A673 (cell line): Measurements from ENCODE around the gene CYLD. TPM values are rescaled to one million over a fixed set of nuclear protein-coding genes. Genes with fewer than 3 reads are reported as not detected.

Experiments
- BruUV-seq: library from RNA; stranded (reverse); fragments of 400-500 nt; replicated peaks from 2 replicates; lab custom pipeline; 2021; lab: Mats Ljungman, UMichigan
- CTCF ChIA-PET: fragments of 300-600 bp; sonication (Branson Sonifier 250); formaldehyde crosslinking; loops from one replicate; lab custom pipeline; 2022; ENCODE audit warnings: antibody characterized with exemption; lab: Charles Lee
- POLR2A ChIA-PET: fragments of 300-600 bp; sonication (Branson Sonifier 250); formaldehyde crosslinking; loops from one replicate; lab custom pipeline; 2022; ENCODE audit warnings: antibody characterized with exemption; ENCODE audit not compliant: low non-redundant PET; lab: Charles Lee
- DNase-seq: peaks from one replicate; pipeline ENCODE4 v3.0.0-alpha.2; 2015; ENCODE audit warnings: low spot score
- H3K27ac ChIP-seq: fragments of 200-600 bp; sonication (generic); 2 replicates; pipeline ENCODE4 v1.5.1; 2016; ENCODE audit warnings: mixed run types, low read depth, mild to moderate bottlenecking, mixed read lengths, antibody characterized with exemption, low read length; ENCODE audit not compliant: poor library complexity, severe bottlenecking
- H3K27me3 ChIP-seq: fragments of 200-600 bp; sonication (generic); replicated peaks from 2 replicates; pipeline ENCODE4 v1.6.1; 2017; ENCODE audit warnings: mixed run types, low read depth, mild to moderate bottlenecking, mixed read lengths, antibody characterized with exemption, low read length; ENCODE audit not compliant: insufficient read depth, poor library complexity
- H3K36me3 ChIP-seq: fragments of 200-600 bp; sonication (generic); 2 replicates; pipeline ENCODE4 v1.6.1; 2016; ENCODE audit warnings: mixed run types, mild to moderate bottlenecking, mixed read lengths, antibody characterized with exemption, low read length; ENCODE audit not compliant: insufficient read depth, poor library complexity, severe bottlenecking
- H3K4me1 ChIP-seq: fragments of 200-600 bp; sonication (generic); 2 replicates; pipeline ENCODE4 v1.6.1; 2017; ENCODE audit warnings: mixed run types, mild to moderate bottlenecking, mixed read lengths, antibody characterized with exemption, low read length; ENCODE audit not compliant: insufficient read depth, poor library complexity, severe bottlenecking
- H3K4me3 ChIP-seq: fragments of 200-600 bp; sonication (generic); 2 replicates; pipeline ENCODE4 v1.5.1; 2016; ENCODE audit warnings: low read depth, mixed run types, mild to moderate bottlenecking, mixed read lengths, low read length; ENCODE audit not compliant: poor library complexity, severe bottlenecking
- H3K9me3 ChIP-seq: fragments of 200-600 bp; sonication (generic); 2 replicates; pipeline ENCODE4 v1.6.1; 2016; ENCODE audit warnings: mixed run types, low read depth, mild to moderate bottlenecking, mixed read lengths, antibody characterized with exemption, low read length; ENCODE audit not compliant: poor library complexity, severe bottlenecking
- EZH2 ChIP-seq: fragments of 200-600 bp; sonication (generic); IDR thresholded peaks from 2 replicates; pipeline ENCODE4 v1.6.1; 2017; ENCODE audit warnings: borderline replicate concordance, low read depth, mild to moderate bottlenecking, mixed read lengths, antibody characterized with exemption, low read length; ENCODE audit not compliant: poor library complexity, severe bottlenecking
- intact Hi-C: fragments of 100-400 bp; cut with micrococcal nuclease; formaldehyde crosslinking; loops from one replicate; pipeline ENCODE4 v1.10.0; 2022; ENCODE audit not compliant: unreplicated experiment
- total RNA-seq: library from RNA; stranded (reverse); gene quantifications from 2 replicates; pipeline ENCODE4 v1.2.3, GENCODE V29; 2021
- TF ChIP-seq, protein P1 (sequence below): fragments of 300-800, 200-600 bp; sonication (generic); conservative IDR thresholded peaks from 2 replicates; pipeline ENCODE4 v1.5.1; 2017; ENCODE audit warnings: low read depth, mild to moderate bottlenecking, antibody characterized with exemption, low read length, moderate library complexity, mixed read lengths

Gene CYLD
- total RNA-seq, 1 experiment from 2014 or later = 6.3 TPM

DNA sequence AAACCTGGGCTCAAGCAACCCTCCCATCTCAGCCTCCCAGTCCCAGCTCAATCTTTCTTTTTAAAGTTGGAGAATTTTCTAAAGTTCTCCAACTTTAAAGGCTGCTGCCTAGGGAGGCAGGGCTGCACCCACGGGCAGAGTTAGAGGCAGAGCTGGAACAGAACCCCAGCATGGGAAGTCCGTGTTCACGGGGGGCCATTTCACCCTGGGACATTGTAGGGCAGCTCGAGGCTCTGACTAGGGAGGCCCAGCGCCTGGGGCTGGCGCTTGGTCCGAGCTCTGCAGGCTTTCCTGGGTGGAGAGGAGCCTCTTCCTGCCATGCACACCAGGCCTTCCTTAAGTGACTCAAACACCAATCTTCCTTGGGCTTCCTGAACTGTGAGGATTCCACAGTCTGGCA is 70.2 kb downstream of the CYLD start:
- intact Hi-C loops = no loop called here
- no peak for DNase-seq
- ChIA-PET POLR2A (interaction anchor here (0.6 kb wide), 1 partner anchor 298 kb away, joined by 4 read pairs; no protein-coding TSS in a partner anchor), CTCF (no interaction called here)
- no TSS peak for BruUV-seq
- Histone ChIP-seq H3K27ac (no peak overlapping the region), H3K4me1 (no peaks in the 10 kb centered on the region), H3K9me3 (no peaks in the 10 kb centered on the region), H3K36me3 (no peaks in the 10 kb centered on the region), H3K4me3 (no peak overlapping the region), H3K27me3 (no peaks in the 10 kb centered on the region)
- TF ChIP-seq, protein P1, sequence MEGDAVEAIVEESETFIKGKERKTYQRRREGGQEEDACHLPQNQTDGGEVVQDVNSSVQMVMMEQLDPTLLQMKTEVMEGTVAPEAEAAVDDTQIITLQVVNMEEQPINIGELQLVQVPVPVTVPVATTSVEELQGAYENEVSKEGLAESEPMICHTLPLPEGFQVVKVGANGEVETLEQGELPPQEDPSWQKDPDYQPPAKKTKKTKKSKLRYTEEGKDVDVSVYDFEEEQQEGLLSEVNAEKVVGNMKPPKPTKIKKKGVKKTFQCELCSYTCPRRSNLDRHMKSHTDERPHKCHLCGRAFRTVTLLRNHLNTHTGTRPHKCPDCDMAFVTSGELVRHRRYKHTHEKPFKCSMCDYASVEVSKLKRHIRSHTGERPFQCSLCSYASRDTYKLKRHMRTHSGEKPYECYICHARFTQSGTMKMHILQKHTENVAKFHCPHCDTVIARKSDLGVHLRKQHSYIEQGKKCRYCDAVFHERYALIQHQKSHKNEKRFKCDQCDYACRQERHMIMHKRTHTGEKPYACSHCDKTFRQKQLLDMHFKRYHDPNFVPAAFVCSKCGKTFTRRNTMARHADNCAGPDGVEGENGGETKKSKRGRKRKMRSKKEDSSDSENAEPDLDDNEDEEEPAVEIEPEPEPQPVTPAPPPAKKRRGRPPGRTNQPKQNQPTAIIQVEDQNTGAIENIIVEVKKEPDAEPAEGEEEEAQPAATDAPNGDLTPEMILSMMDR = no peak
- no peak for TF ChIP-seq EZH2

- no peak for TF ChIP-seq EZH2
- TF ChIP-seq, protein P1 = no peak
- Histone ChIP-seq H3K4me1 (no peaks in the 10 kb centered on the region), H3K9me3 (no peaks in the 10 kb centered on the region), H3K27ac (no peak overlapping the region), H3K4me3 (no peak overlapping the region), H3K27me3 (no peaks in the 10 kb centered on the region), H3K36me3 (no peaks in the 10 kb centered on the region)
- intact Hi-C loops = no loop called here
- BruUV-seq = no TSS peak
- ChIA-PET POLR2A (interaction anchor here (0.6 kb wide), 1 partner anchor 298 kb away, joined by 4 read pairs; no protein-coding TSS in a partner anchor), CTCF (no interaction called here)
- no peak for DNase-seq
These were observed 71.1 kb downstream of the CYLD start for GRCh38 chr16:50812876-50813466.

DNA sequence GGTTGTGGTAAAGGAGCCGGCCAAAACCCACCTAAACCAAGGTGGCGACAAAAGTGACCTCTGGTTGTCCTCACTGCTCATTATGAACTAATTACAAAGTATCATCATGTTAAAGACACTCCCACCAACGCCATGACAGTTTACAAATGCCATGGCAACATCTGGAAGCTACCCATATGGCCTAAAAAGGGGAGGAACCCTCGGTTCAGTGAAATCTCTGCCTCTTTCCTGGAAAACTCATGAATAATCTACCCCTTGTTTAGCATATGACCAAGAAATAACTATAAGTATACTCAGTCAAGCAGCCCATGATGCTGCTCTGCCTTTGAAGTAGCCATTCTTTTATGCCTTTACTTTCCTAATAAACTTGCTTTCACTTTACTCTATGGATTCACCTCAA is 72.2 kb downstream of the CYLD start:
- no peak for DNase-seq
- POLR2A ChIA-PET = no interaction called here
- BruUV-seq = no TSS peak
- no peaks in the 10 kb centered on the region for H3K9me3 ChIP-seq
- no peak for TF ChIP-seq EZH2
- TF ChIP-seq, protein P1 = no peak
- H3K27me3 ChIP-seq = no peaks in the 10 kb centered on the region
- no peaks in the 10 kb centered on the region for H3K36me3 ChIP-seq
- H3K27ac ChIP-seq = no peak overlapping the region
- CTCF ChIA-PET = interaction anchor here (1.8 kb wide), 1 partner anchor 8 kb away, joined by 7 read pairs; no protein-coding TSS in a partner anchor
- intact Hi-C loops = no loop called here
- no peaks in the 10 kb centered on the region for H3K4me1 ChIP-seq
- no peak overlapping the region for H3K4me3 ChIP-seq
